GM19239 (cell line): ENCODE measurements around the gene MMP13.
"Not testable (repeated sequence)": the region's sequence is repeated elsewhere in the genome, so short reads cannot be mapped to it uniquely, and the experiment has no call there.

Experiments
- DNase-seq: peaks from one replicate; pipeline ENCODE4 v3.0.0; 2011; ENCODE audit warnings: low spot score; ENCODE audit not compliant: insufficient read length
- FAIRE-seq: peaks from 2 replicates; lab custom pipeline; 2011; peaks lifted over from hg19 to GRCh38; lab: Jason Lieb, UNC

Gene MMP13

GRCh38 chr11:102955624-102956023 lies at the start of gene MMP13:
MMP13 (minus strand) TSS chr11:102955732; CDS start chr11:102955705, 27 bp downstream.
- FAIRE-seq, result no peak
- no peak for DNase-seq

DNA sequence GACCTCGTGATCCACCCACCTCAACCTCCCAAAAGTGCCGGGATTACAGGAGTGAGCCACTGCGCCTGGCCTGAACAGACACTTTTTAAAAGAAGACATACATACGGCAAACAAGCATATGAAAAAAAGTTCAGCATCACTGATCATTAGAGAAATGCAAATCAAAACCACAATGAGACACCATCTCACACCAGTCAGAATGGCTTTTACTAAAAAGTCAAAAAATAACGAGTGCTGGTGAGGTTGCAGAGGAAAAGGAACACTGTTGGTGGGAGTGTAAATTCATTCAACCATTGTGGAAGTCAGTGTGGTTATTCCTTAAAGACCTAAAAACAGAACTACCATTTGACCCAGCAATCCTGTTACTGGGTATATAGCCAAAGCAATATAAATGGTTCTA lies 48.7 kb upstream of the MMP13 start:
- FAIRE-seq, DNase-seq: not testable (repeated sequence)

DNA sequence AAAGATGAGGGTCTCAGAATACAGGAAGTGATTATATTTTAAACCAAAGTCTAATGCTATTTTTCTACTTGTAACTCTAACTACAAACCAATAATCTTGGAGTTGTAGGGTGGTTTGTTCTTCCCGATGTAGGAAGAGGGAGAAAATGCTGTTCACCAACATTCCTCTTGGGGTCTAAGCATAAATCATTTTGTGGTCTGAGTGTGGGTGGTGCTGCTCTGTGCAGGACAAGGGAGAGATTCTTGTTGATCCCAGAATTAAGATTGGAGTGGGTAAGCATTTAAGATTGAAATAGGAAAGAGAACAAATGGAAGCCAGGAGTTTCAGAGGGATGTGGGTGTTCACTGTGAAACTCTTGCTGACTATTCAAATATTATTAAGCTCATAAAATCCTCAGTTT lies 38.6 kb upstream of the MMP13 start:
- FAIRE-seq, result no peak
- DNase-seq, result no peak

DNA sequence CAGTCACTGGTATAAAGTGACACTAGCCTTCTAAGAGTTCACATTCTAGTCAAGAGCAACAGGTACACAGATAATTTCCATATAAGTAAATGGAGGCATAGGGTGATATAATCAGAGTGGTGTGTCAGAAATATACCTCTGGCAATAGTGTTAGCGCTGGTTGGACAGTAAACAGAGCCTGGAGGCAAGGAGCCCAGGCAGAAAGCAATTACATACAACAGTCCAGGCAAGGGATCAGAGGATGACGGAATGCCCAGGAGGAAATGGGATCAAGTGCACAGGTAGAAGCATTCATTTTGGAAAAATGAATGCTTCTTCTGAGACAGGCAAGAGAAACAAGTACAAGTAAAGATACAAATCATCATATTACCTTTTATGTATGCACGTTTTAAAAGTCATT lies 36.2 kb upstream of the MMP13 start:
- DNase-seq (no peak), FAIRE-seq (no peak)

DNA sequence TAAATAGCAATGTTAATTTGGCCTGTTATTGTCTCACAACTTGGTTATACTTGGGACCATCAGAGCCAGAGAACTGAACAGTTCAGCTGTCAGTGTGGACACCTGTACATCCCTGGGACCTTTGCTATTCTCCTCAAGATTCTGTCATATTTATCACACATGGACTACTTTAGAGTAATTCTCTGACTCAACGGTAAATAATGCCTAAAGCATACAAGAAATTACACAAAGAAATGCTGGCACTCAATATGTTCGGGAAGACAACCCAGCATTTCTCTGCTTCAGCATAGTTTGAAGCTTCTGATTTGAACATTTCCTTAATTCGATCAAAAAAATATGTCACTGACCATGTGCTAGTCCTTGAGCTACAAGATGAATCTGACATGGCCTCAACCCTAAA lies 34.6 kb upstream of the MMP13 start:
- FAIRE-seq (no peak), DNase-seq (no peak)

GRCh38 chr11:102989379-102990047 lies 34.0 kb upstream of the MMP13 start:
- no peak for FAIRE-seq
- no peak for DNase-seq

DNA sequence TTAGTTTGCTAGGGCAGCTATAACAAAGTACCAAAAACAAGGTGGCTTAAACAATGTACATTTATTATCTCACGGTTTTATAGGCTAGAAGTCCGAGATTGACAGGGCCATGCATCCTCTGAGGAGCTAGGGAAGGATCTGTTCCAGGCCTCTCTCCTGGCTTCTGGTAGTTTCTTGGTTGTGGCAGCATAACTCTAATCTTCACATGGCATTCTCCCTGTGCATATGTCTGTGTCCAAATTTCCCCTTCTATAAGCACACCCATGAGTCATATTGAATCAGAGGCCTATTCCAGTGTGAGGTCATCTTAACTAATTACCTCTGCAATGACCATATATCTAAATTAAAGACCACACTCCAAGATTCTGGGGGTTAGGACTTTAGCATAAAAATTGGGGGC lies 31.3 kb upstream of the MMP13 start:
- no peak for DNase-seq
- FAIRE-seq, result no peak

GRCh38 chr11:102985850-102986249 lies 30.3 kb upstream of the MMP13 start:
- DNase-seq, result no peak
- no peak for FAIRE-seq

GRCh38 chr11:102983486-102983885 lies 28.0 kb upstream of the MMP13 start:
- FAIRE-seq, result no peak
- DNase-seq, result no peak

DNA sequence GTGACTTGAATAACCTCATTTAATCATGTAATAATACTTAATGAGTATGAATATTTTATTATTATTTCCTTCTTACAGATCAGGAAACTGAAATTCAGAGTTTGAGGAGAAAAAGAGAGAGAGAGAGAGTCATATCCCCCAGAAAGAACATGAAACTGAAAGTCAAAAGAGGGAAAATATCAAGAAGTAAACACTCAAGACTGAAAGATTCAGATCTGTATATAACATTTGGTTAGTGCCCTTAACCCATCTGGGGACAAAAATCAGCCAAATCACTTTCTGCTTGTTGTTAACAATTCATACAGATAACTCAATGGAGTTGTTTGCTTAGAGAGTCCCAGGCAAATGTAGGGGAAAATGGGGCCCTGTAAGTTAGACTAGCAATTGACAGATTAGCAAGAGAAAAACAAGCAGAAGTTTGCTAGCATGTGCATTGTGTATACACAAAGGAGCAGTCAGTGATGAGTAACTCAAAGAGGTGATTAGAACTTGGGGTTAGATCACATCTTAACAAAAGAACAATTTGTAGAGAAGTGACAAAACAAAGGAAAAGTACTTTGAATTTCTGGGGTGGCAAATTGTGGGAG lies 25.9 kb upstream of the MMP13 start:
- FAIRE-seq, result peak; percentile 53
- no peak for DNase-seq

DNA sequence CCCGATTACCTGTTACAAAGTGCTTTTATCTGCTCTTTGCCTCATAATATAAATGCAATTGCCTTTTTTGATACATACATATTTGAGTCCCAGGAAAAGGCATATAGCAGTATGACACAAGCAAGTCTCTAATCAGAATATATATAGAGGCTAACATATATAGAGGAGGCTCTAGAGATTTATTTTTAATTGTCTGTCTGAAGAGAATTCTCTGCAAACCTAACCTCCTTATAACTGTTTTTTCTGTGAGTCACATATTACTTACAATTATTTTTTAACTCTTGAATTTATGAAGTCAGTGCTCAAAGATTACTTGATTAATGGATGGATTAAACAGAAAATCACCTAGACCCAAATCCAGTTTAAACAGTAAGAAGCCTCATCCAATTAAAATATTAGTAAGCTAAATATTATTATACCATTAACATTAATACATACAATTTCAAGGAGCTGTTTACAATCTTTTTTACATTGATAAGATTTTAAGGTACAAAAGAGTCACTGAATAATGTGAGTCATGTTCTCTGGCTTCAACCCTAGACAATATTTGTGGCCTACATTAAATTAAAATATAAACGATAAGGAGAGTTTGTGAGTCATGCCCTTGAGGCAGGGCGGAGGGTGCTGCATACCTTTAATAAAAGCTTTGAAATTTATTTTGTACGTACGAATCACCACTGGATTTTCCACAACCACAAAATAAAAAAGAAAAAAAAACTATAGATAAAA lies 19.2 kb upstream of the MMP13 start:
- FAIRE-seq (no peak), DNase-seq (no peak)

DNA sequence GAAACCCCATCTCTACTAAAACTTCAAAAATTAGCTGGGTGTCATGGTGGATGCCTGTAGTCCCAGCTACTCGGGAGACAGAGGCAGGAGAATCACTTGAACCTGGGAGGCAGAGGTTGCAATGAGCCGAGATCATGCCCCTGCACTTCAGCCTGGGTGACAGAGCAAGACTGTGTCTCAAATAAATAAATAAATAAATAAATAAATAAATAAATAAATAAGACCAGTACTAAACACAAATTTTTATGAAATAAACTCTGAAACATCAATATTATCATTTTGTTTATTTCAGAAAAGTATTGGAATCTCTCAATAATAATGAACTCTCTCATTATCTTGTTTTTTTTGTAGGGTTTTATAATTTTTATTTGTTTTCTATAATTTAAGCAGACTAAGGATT lies 18.2 kb upstream of the MMP13 start:
- FAIRE-seq, DNase-seq: not testable (repeated sequence)

DNA sequence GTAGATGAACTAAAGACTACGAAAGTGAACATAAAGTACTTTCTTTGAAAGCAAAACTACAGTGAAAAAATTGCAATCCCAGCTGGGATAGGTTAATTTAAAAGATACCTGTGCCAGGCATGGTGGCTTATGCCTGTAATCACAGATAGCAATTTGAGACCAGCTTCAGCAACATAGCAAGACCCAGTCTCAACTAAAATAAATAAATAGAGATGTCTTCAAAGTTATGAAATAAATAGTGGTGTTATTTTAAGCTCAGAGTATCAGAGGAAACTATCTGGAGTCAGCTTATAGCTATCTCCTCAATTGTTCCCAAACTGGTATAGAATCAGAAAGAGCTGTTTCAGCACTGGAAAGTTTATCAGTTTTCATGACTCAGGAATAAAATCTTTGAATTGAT lies 17.3 kb upstream of the MMP13 start:
- no peak for DNase-seq
- FAIRE-seq, result no peak

DNA sequence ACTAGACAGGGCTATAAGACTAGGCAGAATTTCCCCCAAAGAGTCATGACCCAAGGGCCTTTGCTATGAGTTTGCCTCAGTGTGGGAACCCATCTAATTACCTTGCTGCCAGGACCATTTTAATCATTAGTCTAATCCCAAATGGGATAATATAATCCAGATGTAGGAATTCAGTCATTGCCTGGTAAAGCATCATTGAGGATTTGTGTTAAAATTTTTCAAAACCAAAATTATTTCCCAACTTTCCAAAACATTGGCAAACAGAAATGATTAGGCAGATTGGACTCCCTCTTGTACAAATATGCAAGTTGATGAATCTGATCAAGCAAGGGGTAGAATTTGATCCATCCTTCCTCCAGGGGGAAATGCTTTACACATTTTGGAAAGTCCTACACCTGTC lies 16.2 kb upstream of the MMP13 start:
- FAIRE-seq (no peak), DNase-seq (no peak)

- DNase-seq (no peak), FAIRE-seq (no peak)
These were observed 12.0 kb upstream of the MMP13 start for GRCh38 chr11:102967497-102967896.

DNA sequence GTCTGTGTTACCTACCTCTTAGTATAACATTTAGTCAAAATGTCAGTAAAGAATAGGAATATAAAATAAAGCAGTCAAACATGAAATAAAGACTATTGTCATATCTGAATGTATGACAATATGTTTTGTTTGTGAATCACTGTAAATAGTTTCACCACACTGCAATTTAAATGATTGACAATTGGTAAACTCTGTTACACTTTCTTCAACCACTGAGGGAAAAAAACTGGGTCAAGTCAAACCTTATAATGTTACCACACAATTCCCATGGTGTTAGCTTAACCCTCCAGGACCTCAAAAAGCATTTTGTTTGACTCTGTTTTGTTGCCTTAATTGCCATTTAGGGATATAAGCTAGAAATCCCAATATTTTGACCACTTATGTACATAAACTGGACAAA lies 10.5 kb upstream of the MMP13 start:
- FAIRE-seq, result no peak
- no peak for DNase-seq

- no peak for FAIRE-seq
- no peak for DNase-seq
These were observed 9.3 kb upstream of the MMP13 start for GRCh38 chr11:102964867-102965266.

DNA sequence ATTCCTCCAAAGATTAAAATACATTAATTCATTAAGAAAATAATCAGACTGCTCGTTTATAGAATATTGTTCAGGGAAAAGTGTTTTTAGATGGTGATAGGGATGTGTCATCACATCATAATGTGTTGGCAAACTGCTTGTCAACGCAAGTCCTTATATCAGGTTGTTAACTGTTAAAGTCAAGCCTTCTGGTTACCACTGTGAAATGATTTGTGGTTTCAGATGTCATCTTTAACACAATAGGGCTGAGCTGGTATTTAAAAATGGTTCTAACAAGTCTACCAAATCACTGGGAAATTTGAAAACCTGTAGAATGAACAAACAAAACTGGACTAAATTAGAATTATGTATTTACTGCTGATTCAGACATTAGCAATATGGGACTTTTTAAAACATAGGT lies 2.4 kb upstream of the MMP13 start:
- FAIRE-seq, result no peak
- DNase-seq, result no peak

GRCh38 chr11:102950622-102951081 lies 4.9 kb downstream of the MMP13 start:
- DNase-seq (no peak), FAIRE-seq (no peak)

DNA sequence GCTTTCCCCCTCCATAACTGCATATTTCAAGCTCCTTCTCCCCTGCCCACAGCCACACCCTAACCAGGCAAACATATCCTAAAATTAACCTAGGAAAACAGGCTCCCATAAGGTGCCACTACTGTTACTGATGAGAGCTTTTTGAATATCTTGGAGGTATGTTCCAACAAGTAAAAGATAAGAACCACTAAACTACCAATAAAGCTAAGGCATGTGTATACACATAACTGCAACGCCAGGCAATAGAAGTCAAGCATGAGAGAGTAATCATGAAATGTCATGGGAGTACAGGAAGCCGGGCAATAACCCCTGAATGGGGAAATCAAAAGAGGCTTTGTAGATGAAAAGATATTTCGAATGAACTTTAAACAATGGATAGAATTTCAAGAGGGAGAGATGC lies 9.3 kb downstream of the MMP13 start:
- no peak for FAIRE-seq
- no peak for DNase-seq
